LNCAP (cell line): ENCODE data around the gene NR5A1.

Experiments
- TF ChIP-seq, protein P1 (sequence below): fragments of 450-650 bp; IDR thresholded peaks from 2 replicates; pipeline ENCODE4 v1.5.1; 2017; ENCODE audit warnings: mild to moderate bottlenecking

NR5A1 gene

GRCh38 chr9:124440786-124441185, 66.4 kb downstream of the NR5A1 start:
- TF ChIP-seq, protein P1, sequence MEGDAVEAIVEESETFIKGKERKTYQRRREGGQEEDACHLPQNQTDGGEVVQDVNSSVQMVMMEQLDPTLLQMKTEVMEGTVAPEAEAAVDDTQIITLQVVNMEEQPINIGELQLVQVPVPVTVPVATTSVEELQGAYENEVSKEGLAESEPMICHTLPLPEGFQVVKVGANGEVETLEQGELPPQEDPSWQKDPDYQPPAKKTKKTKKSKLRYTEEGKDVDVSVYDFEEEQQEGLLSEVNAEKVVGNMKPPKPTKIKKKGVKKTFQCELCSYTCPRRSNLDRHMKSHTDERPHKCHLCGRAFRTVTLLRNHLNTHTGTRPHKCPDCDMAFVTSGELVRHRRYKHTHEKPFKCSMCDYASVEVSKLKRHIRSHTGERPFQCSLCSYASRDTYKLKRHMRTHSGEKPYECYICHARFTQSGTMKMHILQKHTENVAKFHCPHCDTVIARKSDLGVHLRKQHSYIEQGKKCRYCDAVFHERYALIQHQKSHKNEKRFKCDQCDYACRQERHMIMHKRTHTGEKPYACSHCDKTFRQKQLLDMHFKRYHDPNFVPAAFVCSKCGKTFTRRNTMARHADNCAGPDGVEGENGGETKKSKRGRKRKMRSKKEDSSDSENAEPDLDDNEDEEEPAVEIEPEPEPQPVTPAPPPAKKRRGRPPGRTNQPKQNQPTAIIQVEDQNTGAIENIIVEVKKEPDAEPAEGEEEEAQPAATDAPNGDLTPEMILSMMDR: no peak

DNA sequence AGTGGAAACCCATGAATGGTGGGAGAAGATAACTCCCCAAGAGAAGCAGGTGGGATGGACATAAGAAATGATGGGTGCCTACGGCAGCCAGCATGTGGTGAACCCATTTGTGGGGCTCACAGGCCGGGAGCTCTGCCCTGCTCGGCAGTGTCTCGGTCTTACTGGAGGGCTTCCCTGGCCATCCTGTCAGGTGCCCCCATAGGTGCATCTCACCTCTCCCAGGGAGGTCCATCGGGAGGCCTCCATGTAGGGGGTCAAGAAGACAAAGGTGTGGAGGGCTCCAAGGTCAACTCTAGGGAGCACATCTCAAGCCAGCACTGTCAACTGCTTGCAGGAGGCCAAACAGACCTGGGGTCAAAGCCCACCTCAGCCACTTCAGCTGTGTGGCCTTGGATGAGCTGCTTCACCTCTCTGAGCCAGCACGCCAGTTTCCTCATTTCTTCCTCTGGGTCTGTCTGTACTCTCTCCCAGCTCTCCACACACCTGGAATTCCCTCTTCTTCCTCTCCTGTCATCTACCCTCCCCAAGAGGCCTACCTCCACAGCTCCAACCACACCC, 67.4 kb downstream of the NR5A1 start:
- TF ChIP-seq, protein P1: no peak

- TF ChIP-seq, protein P1: no peak
Observed at GRCh38 chr9:124439086-124439485, 68.1 kb downstream of the NR5A1 start.

GRCh38 chr9:124438091-124438490, 69.1 kb downstream of the NR5A1 start:
- TF ChIP-seq, protein P1: no peak

- TF ChIP-seq, protein P1: no peak
Observed at GRCh38 chr9:124437086-124437485, 70.1 kb downstream of the NR5A1 start.

GRCh38 chr9:124436320-124436719, 70.9 kb downstream of the NR5A1 start:
- TF ChIP-seq, protein P1: no peak
